ENCODE measurements around the gene CDH2.

Gene CDH2

GRCh38 chr18:28120828-28121515, 56.0 kb downstream of the CDH2 start:
- Histone ChIP-seq H3K27me3 (no peaks in the 10 kb centered on the region), H3K4me3 (ENCODE audit: low read depth in 1 of 2, low read length in 1 of 2) (no peak overlapping the region), H3K9me3 (no peaks in the 10 kb centered on the region), H3K4me1 (ENCODE audit: control insufficient read depth in 1 of 2, insufficient read depth in 1 of 2, low read depth in 1 of 2, low read length in 1 of 2) (no peaks in the 10 kb centered on the region), H3K27ac (no peak overlapping the region), H3K36me3 (no peaks in the 10 kb centered on the region)
- TF ChIP-seq CTCF (IDR thresholded peaks at IDR 0.05), result no peak

GRCh38 chr18:28116461-28116860, 60.5 kb downstream of the CDH2 start:
- no peaks in the 10 kb centered on the region for H3K27me3 ChIP-seq

GRCh38 chr18:28115149-28115550, 61.8 kb downstream of the CDH2 start:
- Histone ChIP-seq H3K4me1 (ENCODE audit: control insufficient read depth in 1 of 2, insufficient read depth in 1 of 2, low read depth in 1 of 2, low read length in 1 of 2) (no peaks in the 10 kb centered on the region), H3K9me3 (no peaks in the 10 kb centered on the region), H3K27ac (no peak overlapping the region), H3K4me3 (ENCODE audit: low read depth in 1 of 2, low read length in 1 of 2) (no peak overlapping the region), H3K36me3 (no peaks in the 10 kb centered on the region), H3K27me3 (no peaks in the 10 kb centered on the region)
- TF ChIP-seq CTCF (IDR thresholded peaks at IDR 0.05), result no peak

More at GRCh38 chr18:28116461-28116860, 60.5 kb downstream of the CDH2 start:
- Histone ChIP-seq H3K36me3 (no peaks in the 10 kb centered on the region), H3K4me3 (ENCODE audit: low read depth in 1 of 2, low read length in 1 of 2) (no peak overlapping the region), H3K4me1 (ENCODE audit: control insufficient read depth in 1 of 2, insufficient read depth in 1 of 2, low read depth in 1 of 2, low read length in 1 of 2) (no peaks in the 10 kb centered on the region), H3K27ac (no peak overlapping the region), H3K9me3 (no peaks in the 10 kb centered on the region)
- TF ChIP-seq CTCF (IDR thresholded peaks at IDR 0.05), result no peak

- Histone ChIP-seq H3K9me3 (no peaks in the 10 kb centered on the region), H3K27ac (no peak overlapping the region), H3K4me3 (ENCODE audit: low read depth in 1 of 2, low read length in 1 of 2) (no peak overlapping the region), H3K27me3 (no peaks in the 10 kb centered on the region), H3K36me3 (no peaks in the 10 kb centered on the region), H3K4me1 (ENCODE audit: control insufficient read depth in 1 of 2, insufficient read depth in 1 of 2, low read depth in 1 of 2, low read length in 1 of 2) (no peaks in the 10 kb centered on the region)
- no peak for TF ChIP-seq CTCF (IDR thresholded peaks at IDR 0.05)
Measured at GRCh38 chr18:28114472-28114871, 62.5 kb downstream of the CDH2 start.

- no peak overlapping the region for H3K27ac ChIP-seq
- no peaks in the 10 kb centered on the region for H3K9me3 ChIP-seq
- H3K27me3 ChIP-seq, result no peaks in the 10 kb centered on the region
- no peaks in the 10 kb centered on the region for H3K4me1 ChIP-seq (ENCODE audit: control insufficient read depth in 1 of 2, insufficient read depth in 1 of 2, low read depth in 1 of 2, low read length in 1 of 2)
- H3K36me3 ChIP-seq, result no peaks in the 10 kb centered on the region
- no peak overlapping the region for H3K4me3 ChIP-seq (ENCODE audit: low read depth in 1 of 2, low read length in 1 of 2)
- TF ChIP-seq CTCF (IDR thresholded peaks at IDR 0.05), result no peak
Measured at GRCh38 chr18:28113271-28114029, 63.5 kb downstream of the CDH2 start.

All from neutrophil (primary cell).